ENCODE results near the gene RGMB. TPM values are rescaled to one million over a fixed set of nuclear protein-coding genes. Genes with fewer than 3 reads are reported as not detected.

RGMB gene
- total and polyA plus RNA-seq, 4 donors, result 2.5 to 5.3 (median 3.0) TPM

DNA sequence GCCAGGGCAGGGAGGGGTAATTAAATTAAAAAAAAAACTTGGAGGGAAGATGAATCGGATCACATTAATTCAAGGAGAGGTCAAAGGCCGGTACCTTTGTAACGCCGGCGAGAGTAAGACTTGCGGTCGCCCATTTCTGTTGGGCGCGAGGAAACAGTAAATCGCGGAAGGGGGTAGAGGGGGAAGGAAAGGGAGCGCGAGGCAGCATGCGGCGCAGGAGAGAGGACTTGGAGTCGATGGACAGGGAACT, 324 bp upstream of the RGMB start (continued):
- TF ChIP-seq, protein P1, sequence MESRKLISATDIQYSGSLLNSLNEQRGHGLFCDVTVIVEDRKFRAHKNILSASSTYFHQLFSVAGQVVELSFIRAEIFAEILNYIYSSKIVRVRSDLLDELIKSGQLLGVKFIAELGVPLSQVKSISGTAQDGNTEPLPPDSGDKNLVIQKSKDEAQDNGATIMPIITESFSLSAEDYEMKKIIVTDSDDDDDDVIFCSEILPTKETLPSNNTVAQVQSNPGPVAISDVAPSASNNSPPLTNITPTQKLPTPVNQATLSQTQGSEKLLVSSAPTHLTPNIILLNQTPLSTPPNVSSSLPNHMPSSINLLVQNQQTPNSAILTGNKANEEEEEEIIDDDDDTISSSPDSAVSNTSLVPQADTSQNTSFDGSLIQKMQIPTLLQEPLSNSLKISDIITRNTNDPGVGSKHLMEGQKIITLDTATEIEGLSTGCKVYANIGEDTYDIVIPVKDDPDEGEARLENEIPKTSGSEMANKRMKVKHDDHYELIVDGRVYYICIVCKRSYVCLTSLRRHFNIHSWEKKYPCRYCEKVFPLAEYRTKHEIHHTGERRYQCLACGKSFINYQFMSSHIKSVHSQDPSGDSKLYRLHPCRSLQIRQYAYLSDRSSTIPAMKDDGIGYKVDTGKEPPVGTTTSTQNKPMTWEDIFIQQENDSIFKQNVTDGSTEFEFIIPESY (IDR thresholded peaks at IDR 0.05), result no peak
- TF ChIP-seq EGR1 (IDR thresholded peaks at IDR 0.05; ENCODE audit: low read depth in 2 of 2) (peak in 1 of 2 donors; percentile 58), CTCF (IDR thresholded peaks at IDR 0.05; ENCODE audit: low read depth, low read length, missing input control) (no peak), FOXA1 (IDR thresholded peaks at IDR 0.05) (no peak)

DNA sequence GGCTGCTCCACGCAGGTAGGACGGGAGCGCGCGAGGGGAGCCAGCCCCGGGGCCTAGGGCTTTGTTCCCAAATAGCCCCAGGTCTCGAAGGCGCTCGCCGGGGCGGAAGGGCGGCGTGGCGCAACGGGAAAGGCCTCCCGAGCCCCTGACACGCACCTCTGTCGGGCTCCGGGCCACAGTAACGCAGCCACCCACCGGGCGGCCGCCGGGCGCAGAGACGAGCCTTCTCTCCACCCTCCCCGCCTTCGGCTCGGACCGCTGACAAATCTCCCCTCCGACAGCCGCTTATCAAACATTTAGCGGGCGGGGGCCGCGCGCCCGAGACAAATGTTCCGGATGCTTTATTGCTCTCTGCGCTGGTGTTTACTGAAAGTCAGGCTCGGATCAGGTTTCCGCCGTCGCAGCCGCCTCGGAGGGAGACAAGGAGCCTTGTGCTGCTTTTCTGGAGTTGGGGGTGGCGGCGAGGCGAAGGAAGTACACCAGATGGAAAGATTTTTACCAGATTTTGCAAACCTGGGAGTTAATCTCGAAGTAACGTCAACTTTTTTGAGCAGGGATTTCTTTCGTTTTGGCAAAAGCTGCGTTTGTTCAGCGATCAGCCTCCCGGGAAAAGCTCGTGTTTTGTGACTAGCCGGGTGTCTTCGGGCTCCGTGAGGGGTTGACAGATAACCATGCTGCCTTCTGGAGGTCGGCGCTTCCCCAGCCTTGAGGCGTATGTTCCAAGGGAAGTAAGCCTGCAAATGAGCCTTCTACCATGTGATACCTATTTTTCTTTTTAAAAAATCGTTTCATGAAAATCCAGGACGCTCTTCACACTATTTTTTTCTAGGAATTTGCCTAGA, 950 bp downstream of the RGMB start:
- H3K36me3 ChIP-seq (ENCODE audit: control insufficient read depth in 4 of 4, insufficient read depth in 3 of 4, low read depth in 1 of 4, low read length in 3 of 4), result no peaks in the 10 kb centered on the region
- WGBS, result under 1% methylated on average over 64 of the region's 64 CpGs
- H3K9ac ChIP-seq (ENCODE audit: low read depth in 1 of 2, low read length in 2 of 2), result peak overlapping the region; percentile 81
- peak overlapping the region; percentile 79 to 95 (median 83) for H3K4me3 ChIP-seq (ENCODE audit: low read depth in 1 of 3, low read length in 3 of 3)
- no peaks in the 10 kb centered on the region for H3K27me3 ChIP-seq (ENCODE audit: control insufficient read depth in 4 of 4, insufficient read depth in 4 of 4, low read length in 3 of 4)
- H3K9me3 ChIP-seq (ENCODE audit: control insufficient read depth in 4 of 4, low read length in 3 of 4), result no peaks in the 10 kb centered on the region
- H3K27ac ChIP-seq (ENCODE audit: low read depth in 1 of 2, low read length in 2 of 2), result peak overlapping the region; percentile 93
- TF ChIP-seq CTCF (IDR thresholded peaks at IDR 0.05; ENCODE audit: low read depth, low read length, missing input control), result no peak
- peak in 1 of 2 donors; percentile 16 for TF ChIP-seq HNF4A (conservative IDR thresholded peaks at IDR 0.05)
- TF ChIP-seq YY1 (IDR thresholded peaks at IDR 0.05), result peak; percentile 39
- no peak for TF ChIP-seq FOXA1 (IDR thresholded peaks at IDR 0.05)
- no peak for TF ChIP-seq JUND (IDR thresholded peaks at IDR 0.05)
- TF ChIP-seq RXRA (IDR thresholded peaks at IDR 0.05), result no peak
- TF ChIP-seq MAX (IDR thresholded peaks at IDR 0.05), result peak; percentile 23
- TF ChIP-seq, protein P2, sequence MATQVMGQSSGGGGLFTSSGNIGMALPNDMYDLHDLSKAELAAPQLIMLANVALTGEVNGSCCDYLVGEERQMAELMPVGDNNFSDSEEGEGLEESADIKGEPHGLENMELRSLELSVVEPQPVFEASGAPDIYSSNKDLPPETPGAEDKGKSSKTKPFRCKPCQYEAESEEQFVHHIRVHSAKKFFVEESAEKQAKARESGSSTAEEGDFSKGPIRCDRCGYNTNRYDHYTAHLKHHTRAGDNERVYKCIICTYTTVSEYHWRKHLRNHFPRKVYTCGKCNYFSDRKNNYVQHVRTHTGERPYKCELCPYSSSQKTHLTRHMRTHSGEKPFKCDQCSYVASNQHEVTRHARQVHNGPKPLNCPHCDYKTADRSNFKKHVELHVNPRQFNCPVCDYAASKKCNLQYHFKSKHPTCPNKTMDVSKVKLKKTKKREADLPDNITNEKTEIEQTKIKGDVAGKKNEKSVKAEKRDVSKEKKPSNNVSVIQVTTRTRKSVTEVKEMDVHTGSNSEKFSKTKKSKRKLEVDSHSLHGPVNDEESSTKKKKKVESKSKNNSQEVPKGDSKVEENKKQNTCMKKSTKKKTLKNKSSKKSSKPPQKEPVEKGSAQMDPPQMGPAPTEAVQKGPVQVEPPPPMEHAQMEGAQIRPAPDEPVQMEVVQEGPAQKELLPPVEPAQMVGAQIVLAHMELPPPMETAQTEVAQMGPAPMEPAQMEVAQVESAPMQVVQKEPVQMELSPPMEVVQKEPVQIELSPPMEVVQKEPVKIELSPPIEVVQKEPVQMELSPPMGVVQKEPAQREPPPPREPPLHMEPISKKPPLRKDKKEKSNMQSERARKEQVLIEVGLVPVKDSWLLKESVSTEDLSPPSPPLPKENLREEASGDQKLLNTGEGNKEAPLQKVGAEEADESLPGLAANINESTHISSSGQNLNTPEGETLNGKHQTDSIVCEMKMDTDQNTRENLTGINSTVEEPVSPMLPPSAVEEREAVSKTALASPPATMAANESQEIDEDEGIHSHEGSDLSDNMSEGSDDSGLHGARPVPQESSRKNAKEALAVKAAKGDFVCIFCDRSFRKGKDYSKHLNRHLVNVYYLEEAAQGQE (IDR thresholded peaks at IDR 0.05), result peak; percentile 55
- H3K4me1 ChIP-seq (ENCODE audit: control insufficient read depth in 4 of 4, insufficient read depth in 4 of 4, low read length in 3 of 4), result peaks cover 1 to 62% (median 35%) of the 10 kb centered on the region in 4 donors
- peak; percentile 52 for DNase-seq (ENCODE audit: low spot score)
